Ovary (tissue), 3 donors: Measurements from ENCODE around the gene KCNIP1.

Experiments
- EP300 ChIP-seq: sonication (generic); formaldehyde crosslinking; IDR thresholded peaks from one replicate; pipeline ENCODE4 v1.6.1; 2017; ENCODE audit warnings: antibody characterized with exemption
- POLR2A ChIP-seq: fragments of 450-650 bp; IDR thresholded peaks from one replicate; pipeline ENCODE4 v1.6.1; 2017; ENCODE audit warnings: antibody characterized with exemption, mild to moderate bottlenecking, moderate library complexity
- TF ChIP-seq, protein P1 (sequence below), 3 donors: fragments of 450-650 bp in 2 of 3; fragments of 200-600 bp in 1 of 3; IDR thresholded peaks; one replicate each; pipeline versions ENCODE4 v1.5.1 to v1.8.0; 2016 to 2022; ENCODE audit warnings: antibody characterized with exemption in 3 of 3, mild to moderate bottlenecking in 1 of 3
- donor health status: DM: no; HTN: no; CAD: no.

DNA sequence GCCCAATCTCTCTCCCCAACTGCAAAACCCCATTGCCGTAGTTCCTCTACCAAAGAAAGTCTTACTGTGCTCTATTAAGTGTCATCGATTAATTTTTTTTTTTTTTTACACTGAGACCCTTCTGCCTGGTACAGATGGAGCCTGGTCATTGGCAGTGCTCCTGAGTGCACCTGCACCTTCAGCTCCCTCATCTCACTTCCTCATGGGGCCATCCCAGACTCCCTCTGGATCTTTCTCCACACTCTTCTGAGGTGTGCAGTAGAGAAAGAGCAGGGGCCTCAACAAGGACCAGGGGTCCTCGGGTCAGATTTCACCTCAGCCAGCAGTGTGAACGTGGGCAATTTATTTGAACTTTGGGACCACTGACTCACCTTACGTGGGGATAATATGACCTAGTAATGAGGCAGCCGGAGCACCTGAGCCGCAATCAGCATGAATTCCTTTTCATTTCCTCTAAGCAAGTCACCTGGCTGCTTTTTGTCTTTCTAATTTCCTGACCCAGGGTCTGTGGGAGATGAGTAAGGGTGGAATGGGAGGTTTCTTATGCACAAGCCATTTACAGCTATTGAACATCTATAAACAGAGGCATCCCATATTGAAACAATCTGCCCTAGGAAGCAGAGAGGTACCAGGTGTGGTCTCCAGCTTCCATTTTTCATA lies 257.4 kb downstream of the KCNIP1 start:
- TF ChIP-seq, protein P1, sequence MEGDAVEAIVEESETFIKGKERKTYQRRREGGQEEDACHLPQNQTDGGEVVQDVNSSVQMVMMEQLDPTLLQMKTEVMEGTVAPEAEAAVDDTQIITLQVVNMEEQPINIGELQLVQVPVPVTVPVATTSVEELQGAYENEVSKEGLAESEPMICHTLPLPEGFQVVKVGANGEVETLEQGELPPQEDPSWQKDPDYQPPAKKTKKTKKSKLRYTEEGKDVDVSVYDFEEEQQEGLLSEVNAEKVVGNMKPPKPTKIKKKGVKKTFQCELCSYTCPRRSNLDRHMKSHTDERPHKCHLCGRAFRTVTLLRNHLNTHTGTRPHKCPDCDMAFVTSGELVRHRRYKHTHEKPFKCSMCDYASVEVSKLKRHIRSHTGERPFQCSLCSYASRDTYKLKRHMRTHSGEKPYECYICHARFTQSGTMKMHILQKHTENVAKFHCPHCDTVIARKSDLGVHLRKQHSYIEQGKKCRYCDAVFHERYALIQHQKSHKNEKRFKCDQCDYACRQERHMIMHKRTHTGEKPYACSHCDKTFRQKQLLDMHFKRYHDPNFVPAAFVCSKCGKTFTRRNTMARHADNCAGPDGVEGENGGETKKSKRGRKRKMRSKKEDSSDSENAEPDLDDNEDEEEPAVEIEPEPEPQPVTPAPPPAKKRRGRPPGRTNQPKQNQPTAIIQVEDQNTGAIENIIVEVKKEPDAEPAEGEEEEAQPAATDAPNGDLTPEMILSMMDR (IDR thresholded peaks at IDR 0.05): no peak
- TF ChIP-seq POLR2A: no peak
- no peak for TF ChIP-seq EP300
